B cell (primary cell): ENCODE results near the gene APOC3. TPM values are rescaled to one million over a fixed set of nuclear protein-coding genes. Genes with fewer than 3 reads are reported as not detected.

Source experiments
- ATAC-seq: fragments of 200-7000 bp; cut with Tn5 transposase; one replicate; pipeline ENCODE4 v1.10.0; 2021; ENCODE audit warnings: low read depth, mild to moderate bottlenecking, moderate number of reproducible peaks, moderate library complexity
- CTCF ChIA-PET: fragments of 350-600 bp; sonication (Branson Sonifier 250); formaldehyde crosslinking; loops from one replicate; lab custom pipeline; 2021; ENCODE audit warnings: antibody characterized with exemption, inconsistent platforms; lab: Charles Lee
- POLR2A ChIA-PET: fragments of 350-600 bp; sonication (Branson Sonifier 250); formaldehyde crosslinking; loops from one replicate; lab custom pipeline; 2021; ENCODE audit warnings: antibody characterized with exemption; lab: Charles Lee
- DNase-seq: peaks from one replicate; pipeline ENCODE4 v3.0.0; 2013
- H2AFZ ChIP-seq: 2 replicates; pipeline ENCODE4 v1.6.1; 2012; ENCODE audit warnings: mild to moderate bottlenecking, low read depth, low read length; ENCODE audit not compliant: insufficient read depth, poor library complexity, severe bottlenecking
- H3K27ac ChIP-seq, 2 donors: 1 replicate in 1 of 2; 2 replicates in 1 of 2; pipeline ENCODE4 v1.5.1; 2012 to 2013; ENCODE audit warnings: low read length in 2 of 2, mild to moderate bottlenecking in 2 of 2, moderate library complexity in 1 of 2
- H3K27me3 ChIP-seq, 4 experiments: fragments of 200-600 bp in 1 of 4; sonication (generic) in 1 of 4; replicated peaks in 1 of 4; 1 replicate in 2 of 4; 2 replicates in 2 of 4; pipeline versions ENCODE4 v1.6.1 to v1.7.0; 2013 to 2016; ENCODE audit warnings: low read length in 3 of 4, mild to moderate bottlenecking in 2 of 4, mixed read lengths in 1 of 4, moderate library complexity in 1 of 4; ENCODE audit not compliant: insufficient read depth in 4 of 4, control insufficient read depth in 3 of 4; ENCODE audit errors: control extremely low read depth in 1 of 4
- H3K36me3 ChIP-seq, 2 experiments: replicated peaks in 1 of 2; 1 replicate in 1 of 2; 2 replicates in 1 of 2; pipeline versions ENCODE4 v1.6.1 to v1.7.1; 2013; ENCODE audit warnings: low read length in 1 of 2; ENCODE audit not compliant: insufficient read depth in 2 of 2, control insufficient read depth in 1 of 2; ENCODE audit errors: control extremely low read depth in 1 of 2, extremely low read depth in 1 of 2
- H3K4me1 ChIP-seq, 2 donors: fragments of 200-600 bp in 1 of 2; sonication (generic) in 1 of 2; 1 replicate in 1 of 2; 2 replicates in 1 of 2; pipeline versions ENCODE4 v1.5.1 to v1.6.1; 2013 to 2017; ENCODE audit warnings: low read length in 2 of 2; ENCODE audit not compliant: control insufficient read depth in 2 of 2, insufficient read depth in 2 of 2
- H3K4me2 ChIP-seq: replicated peaks from 2 replicates; pipeline ENCODE3; 2012; ENCODE audit warnings: mild to moderate bottlenecking, low read depth, low read length; ENCODE audit not compliant: poor library complexity, severe bottlenecking
- H3K4me3 ChIP-seq, 5 experiments: fragments of 200-600 bp in 1 of 5; sonication (generic) in 1 of 5; 1 replicate in 3 of 5; 2 replicates in 2 of 5; pipeline versions ENCODE4 v1.5.1 to v1.7.0; 2011 to 2016; ENCODE audit warnings: low read length in 4 of 5, mild to moderate bottlenecking in 4 of 5, low read depth in 2 of 5, control low read depth in 1 of 5, moderate library complexity in 1 of 5; ENCODE audit not compliant: insufficient read depth in 1 of 5; ENCODE audit errors: control extremely low read depth in 1 of 5, extremely low read depth in 1 of 5
- H3K79me2 ChIP-seq: fragments of 200-600 bp; sonication (generic); one replicate; pipeline ENCODE4 v1.6.0; 2016; ENCODE audit warnings: low read length; ENCODE audit not compliant: control insufficient read depth, insufficient read depth
- H3K9ac ChIP-seq: fragments of 200-600 bp; sonication (generic); 2 replicates; pipeline ENCODE4 v1.6.1; 2017; ENCODE audit warnings: mild to moderate bottlenecking, low read length, moderate library complexity
- H3K9me3 ChIP-seq, 3 donors: one replicate each; pipeline versions ENCODE4 v1.6.1 to v1.7.1; 2013; ENCODE audit warnings: low read length in 2 of 3; ENCODE audit not compliant: control insufficient read depth in 2 of 3, insufficient read depth in 1 of 3; ENCODE audit errors: control extremely low read depth in 1 of 3
- H4K20me1 ChIP-seq: 2 replicates; pipeline ENCODE4 v1.6.0; 2012; ENCODE audit warnings: mild to moderate bottlenecking, low read length; ENCODE audit not compliant: insufficient read depth, control insufficient read depth, poor library complexity, severe bottlenecking
- H3K27ac Mint-ChIP-seq: one replicate; pipeline ENCODE4 v1.8.0; 2021; ENCODE audit warnings: mixed read lengths
- H3K27me3 Mint-ChIP-seq: one replicate; pipeline ENCODE4 v1.8.0; 2021; ENCODE audit warnings: mixed read lengths
- H3K4me1 Mint-ChIP-seq: one replicate; pipeline ENCODE4 v1.8.0; 2021; ENCODE audit warnings: mixed read lengths
- H3K4me3 Mint-ChIP-seq: one replicate; pipeline ENCODE4 v1.8.0; 2021; ENCODE audit warnings: mixed read lengths
- H3K9me3 Mint-ChIP-seq: one replicate; pipeline ENCODE4 v1.8.0; 2022; ENCODE audit warnings: mixed read lengths; ENCODE audit not compliant: insufficient read depth
- EZH2 ChIP-seq: IDR thresholded peaks from 2 replicates; pipeline ENCODE4 v1.6.1; 2012; ENCODE audit warnings: borderline replicate concordance, low read depth, mild to moderate bottlenecking, moderate library complexity, low read length; ENCODE audit not compliant: insufficient read depth, poor library complexity, severe bottlenecking
- WGBS: methylation state at CpG from one replicate; pipeline ENCODE4 v1.1.5; 2013; ENCODE audit warnings: missing lambda C conversion rate; ENCODE audit not compliant: insufficient coverage; 5-methylcytosine and 5-hydroxymethylcytosine counted together
- intact Hi-C: fragments of 100-400 bp; cut with micrococcal nuclease; formaldehyde crosslinking; loops from one replicate; pipeline ENCODE4 v1.10.0; 2022
- polyA plus RNA-seq: library from polyadenylated mRNA; depleted of rRNA; stranded (reverse); fragments of >200 nt; gene quantifications from 2 replicates; pipeline ENCODE4 v1.2.3, GENCODE V29; 2012
- total RNA-seq, 2 donors: library from RNA; stranded (reverse); fragments of 120-200 nt in 1 of 2; gene quantifications; 1 replicate in 1 of 2; 2 replicates in 1 of 2; pipeline versions ENCODE4 v1.2.3 to v1.2.4, GENCODE V29; 2013 to 2022
- TF ChIP-seq, protein P1 (sequence below): fragments of 200-600 bp; IDR thresholded peaks from one replicate; pipeline ENCODE4 v1.8.0; 2022; ENCODE audit warnings: antibody characterized with exemption, mild to moderate bottlenecking

Gene APOC3
- total and polyA plus RNA-seq, 2 donors (not counting 1 experiment from before 2014, with no cell fraction given): not detected

DNA sequence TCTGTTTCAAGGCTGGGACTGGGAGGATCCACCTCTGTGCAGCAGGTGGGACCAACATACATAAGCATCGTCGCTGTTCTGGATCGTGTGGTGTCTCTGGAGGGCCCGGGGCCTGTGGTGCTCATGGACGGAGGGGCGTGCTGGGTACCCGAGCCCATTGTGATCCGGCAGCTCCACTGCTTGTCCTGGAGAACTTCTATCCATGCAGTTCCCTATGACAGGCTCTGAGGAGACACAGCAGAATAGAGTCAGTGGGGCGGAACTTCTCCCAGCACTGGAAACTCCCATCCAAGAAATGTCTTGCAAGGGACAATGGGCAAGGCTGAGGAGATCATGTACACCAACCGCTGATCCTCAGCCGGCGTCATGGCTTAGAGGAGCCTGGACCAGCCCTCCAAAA, 19.4 kb downstream of the APOC3 start:
- H3K9me3 Mint-ChIP-seq: no peaks in the 10 kb centered on the region
- ChIA-PET POLR2A (no interaction called here), CTCF (interaction anchor here (0.6 to 1.5 kb wide), 2 partner anchors 310 to 378 kb away, joined by 3 read pairs; no protein-coding TSS in a partner anchor)
- H3K27me3 Mint-ChIP-seq: no peaks in the 10 kb centered on the region
- no peak overlapping the region for H3K4me3 Mint-ChIP-seq
- Histone ChIP-seq H4K20me1 (peaks cover 47% of the 10 kb centered on the region), H3K27ac (no peak overlapping the region), H3K36me3 (peaks cover 13 to 51% of the 10 kb centered on the region in 2 experiments), H3K9me3 (no peaks in the 10 kb centered on the region), H3K4me1 (peaks cover 29% of the 10 kb centered on the region in 2 donors), H3K27me3 (no peaks in the 10 kb centered on the region), H3K79me2 (peaks cover 11% of the 10 kb centered on the region), H3K4me3 (no peak overlapping the region), H3K9ac (no peak overlapping the region), H2AFZ (no peak overlapping the region), H3K4me2 (no peak overlapping the region)
- H3K4me1 Mint-ChIP-seq: peaks cover 41% of the 10 kb centered on the region
- intact Hi-C loops: no loop called here
- 98% methylated on average over 12 of the region's 12 CpGs for WGBS
- no peak for ATAC-seq
- no peak for TF ChIP-seq EZH2
- TF ChIP-seq, protein P1, sequence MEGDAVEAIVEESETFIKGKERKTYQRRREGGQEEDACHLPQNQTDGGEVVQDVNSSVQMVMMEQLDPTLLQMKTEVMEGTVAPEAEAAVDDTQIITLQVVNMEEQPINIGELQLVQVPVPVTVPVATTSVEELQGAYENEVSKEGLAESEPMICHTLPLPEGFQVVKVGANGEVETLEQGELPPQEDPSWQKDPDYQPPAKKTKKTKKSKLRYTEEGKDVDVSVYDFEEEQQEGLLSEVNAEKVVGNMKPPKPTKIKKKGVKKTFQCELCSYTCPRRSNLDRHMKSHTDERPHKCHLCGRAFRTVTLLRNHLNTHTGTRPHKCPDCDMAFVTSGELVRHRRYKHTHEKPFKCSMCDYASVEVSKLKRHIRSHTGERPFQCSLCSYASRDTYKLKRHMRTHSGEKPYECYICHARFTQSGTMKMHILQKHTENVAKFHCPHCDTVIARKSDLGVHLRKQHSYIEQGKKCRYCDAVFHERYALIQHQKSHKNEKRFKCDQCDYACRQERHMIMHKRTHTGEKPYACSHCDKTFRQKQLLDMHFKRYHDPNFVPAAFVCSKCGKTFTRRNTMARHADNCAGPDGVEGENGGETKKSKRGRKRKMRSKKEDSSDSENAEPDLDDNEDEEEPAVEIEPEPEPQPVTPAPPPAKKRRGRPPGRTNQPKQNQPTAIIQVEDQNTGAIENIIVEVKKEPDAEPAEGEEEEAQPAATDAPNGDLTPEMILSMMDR: no peak
- H3K27ac Mint-ChIP-seq: no peak overlapping the region
- no peak for DNase-seq

DNA sequence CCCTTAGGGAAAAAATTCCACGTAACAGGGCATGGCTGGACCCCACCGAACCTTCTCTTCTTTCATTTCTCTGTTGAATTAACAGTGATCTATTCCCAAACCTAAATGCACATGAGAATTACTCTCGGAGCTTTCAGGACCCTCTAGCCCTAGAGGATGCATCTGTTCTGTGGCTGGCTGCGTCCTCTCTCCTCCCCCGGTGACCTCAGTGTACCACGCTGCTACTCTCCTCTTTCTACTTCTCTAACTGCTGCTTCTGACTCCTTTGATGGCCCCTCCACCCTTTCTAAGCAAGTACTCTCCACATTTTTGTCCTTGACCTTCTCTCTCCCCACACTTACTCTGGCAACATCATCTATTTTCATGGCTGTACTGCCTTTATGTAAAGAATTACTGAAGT, 19.8 kb downstream of the APOC3 start:
- H2AFZ ChIP-seq: no peak overlapping the region
- ATAC-seq: no peak
- no peak overlapping the region for H3K9ac ChIP-seq
- intact Hi-C loops: no loop called here
- TF ChIP-seq, protein P1: no peak
- TF ChIP-seq EZH2: no peak
- H3K4me3 ChIP-seq: no peak overlapping the region
- DNase-seq: no peak
- no peak overlapping the region for H3K4me2 ChIP-seq
- no peaks in the 10 kb centered on the region for H3K27me3 ChIP-seq
- peaks cover 13% of the 10 kb centered on the region for H3K79me2 ChIP-seq
- H3K27me3 Mint-ChIP-seq: no peaks in the 10 kb centered on the region
- ChIA-PET CTCF (interaction anchor here (1.5 kb wide), 1 partner anchor 378 kb away, joined by 3 read pairs; no protein-coding TSS in a partner anchor), POLR2A (no interaction called here)
- H3K27ac ChIP-seq: no peak overlapping the region
- H3K4me1 ChIP-seq: peaks cover 33% of the 10 kb centered on the region in 2 donors
- H3K9me3 ChIP-seq: no peaks in the 10 kb centered on the region
- H3K27ac Mint-ChIP-seq: no peak overlapping the region
- peaks cover 13 to 49% of the 10 kb centered on the region in 2 experiments for H3K36me3 ChIP-seq
- H3K4me3 Mint-ChIP-seq: no peak overlapping the region
- peaks cover 51% of the 10 kb centered on the region for H4K20me1 ChIP-seq
- peaks cover 45% of the 10 kb centered on the region for H3K4me1 Mint-ChIP-seq
- no peaks in the 10 kb centered on the region for H3K9me3 Mint-ChIP-seq
- WGBS: 18% methylated on average over 6 of the region's 6 CpGs
